Measurements from ENCODE around the gene C1RL. TPM values are rescaled to one million over a fixed set of nuclear protein-coding genes. Genes with fewer than 3 reads are reported as not detected.

Gene C1RL
- total and polyA plus RNA-seq, 2 of the 4 experiments (the other 2 are of a cell fraction): 9.1 to 12.3 TPM

DNA sequence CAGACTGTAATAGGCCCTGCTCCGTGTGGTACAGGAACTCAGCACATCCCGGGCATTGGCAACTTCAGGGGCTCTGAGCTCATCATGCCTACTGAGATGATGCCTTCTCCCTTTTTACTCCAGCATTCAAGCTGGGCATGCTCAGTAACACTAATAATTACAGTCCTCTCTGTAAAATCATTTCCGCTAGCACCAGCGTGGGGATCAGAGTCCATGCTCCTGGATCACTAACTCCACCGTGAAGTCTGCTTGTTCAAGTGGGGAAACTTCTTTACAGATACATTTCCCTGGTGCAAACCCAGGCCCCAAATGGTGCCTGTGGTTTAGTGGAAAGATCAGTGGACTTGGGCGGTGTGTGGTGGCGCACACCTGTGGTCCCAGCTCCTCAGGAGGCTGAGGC is 37.9 kb upstream of the C1RL start:
- ATAC-seq (ENCODE audit: low read depth): no peak

More for the DNA sequence above, 37.9 kb upstream of the C1RL start:
- CTCF ChIA-PET: interaction anchor here (0.7 kb wide), 1 partner anchor 200 kb away, joined by 5 read pairs; no protein-coding TSS in a partner anchor
- Histone ChIP-seq H3K23ac (ENCODE audit: low read depth, low read length) (no peak overlapping the region), H3K4ac (ENCODE audit: low read depth, low read length) (no peak overlapping the region), H3K36me3 (ENCODE audit: control insufficient read depth, insufficient read depth, low read length) (peaks cover 45% of the 10 kb centered on the region), H3K27me3 (ENCODE audit: control insufficient read depth, insufficient read depth, low read length) (no peaks in the 10 kb centered on the region), H2BK20ac (ENCODE audit: low read depth, low read length) (no peak overlapping the region), H4K5ac (ENCODE audit: low read depth, low read length) (no peak overlapping the region), H3K18ac (ENCODE audit: low read depth, low read length) (no peak overlapping the region), H2AFZ (replicated peaks; ENCODE audit: low read length, poor library complexity) (no peak overlapping the region), H3K9ac (ENCODE audit: low read depth, low read length) (no peak overlapping the region), H3K4me2 (ENCODE audit: low read depth, low read length) (no peak overlapping the region), H3K27ac (ENCODE audit: insufficient read depth, low read length) (no peak overlapping the region), H3K9me1 (ENCODE audit: insufficient read depth, low read length) (no peaks in the 10 kb centered on the region), H2BK120ac (ENCODE audit: low read depth, low read length) (no peak overlapping the region), H3K9me3 (ENCODE audit: control insufficient read depth, insufficient read depth, low read length) (no peaks in the 10 kb centered on the region), H3K4me1 (ENCODE audit: control insufficient read depth, insufficient read depth, low read length) (peaks cover 2% of the 10 kb centered on the region; the same call in 1 of the 2 replicates), H4K20me1 (ENCODE audit: insufficient read depth, low read length) (0 out of 2 replicates have a peak, but pooled peaks cover 3% of the 10 kb centered on the region), H3K14ac (replicated peaks; ENCODE audit: low read depth, low read length) (no peak overlapping the region), H4K91ac (ENCODE audit: insufficient read depth, low read depth, low read length) (no peak overlapping the region), H3K4me3 (ENCODE audit: insufficient read depth, low read depth, low read length) (no peak overlapping the region), H3K56ac (ENCODE audit: extremely low read depth, insufficient read depth, low read length) (no peak overlapping the region), H2AK9ac (replicated peaks; ENCODE audit: low read depth, low read length, poor library complexity) (no peak overlapping the region), H4K8ac (ENCODE audit: low read depth in 2 of 2, low read length in 2 of 2) (no peak overlapping the region), H3K79me1 (ENCODE audit: low read depth in 1 of 2, low read length in 2 of 2) (no peaks in the 10 kb centered on the region), H2BK15ac (ENCODE audit: low read depth, low read length) (no peak overlapping the region), H2AK5ac (ENCODE audit: low read depth, low read length) (no peak overlapping the region), H2BK5ac (ENCODE audit: low read depth, low read length, poor library complexity, severe bottlenecking) (no peak overlapping the region)
- 100% methylated on average over 2 of the region's 7 CpGs; no CpG with 5 or more reads in 1 of the 2 experiments for WGBS, 2 experiments (ENCODE audit: extremely low coverage in 2 of 2, insufficient read length in 1 of 2)
- TF ChIP-seq RFX5 (IDR thresholded peaks at IDR 0.05; ENCODE audit: low read depth, low read length) (no peak), USF2 (IDR thresholded peaks at IDR 0.05; ENCODE audit: low read depth, low read length) (no peak), MAZ (IDR thresholded peaks at IDR 0.05; ENCODE audit: borderline replicate concordance, low read depth, low read length) (no peak), CTCF (conservative IDR thresholded peaks at IDR 0.05; ENCODE audit: low read depth, low read length) (no peak), BHLHE40 (IDR thresholded peaks at IDR 0.05; ENCODE audit: low read depth, low read length) (no peak), RAD21 (IDR thresholded peaks at IDR 0.05; ENCODE audit: low read length) (no peak), CEBPB (IDR thresholded peaks at IDR 0.05; ENCODE audit: low read depth, low read length) (no peak), RCOR1 (IDR thresholded peaks at IDR 0.05; ENCODE audit: insufficient replicate concordance, low read length) (no peak), POLR2A (IDR thresholded peaks at IDR 0.05; ENCODE audit: low read depth, low read length) (no peak), CHD1 (IDR thresholded peaks at IDR 0.05; ENCODE audit: low read depth, low read length) (no peak)
- intact Hi-C loops (cut with micrococcal nuclease): no loop called here
- no TSS peak for BruUV-seq (replicated peaks)
- POLR2A ChIA-PET (ENCODE audit: unreplicated experiment): interaction anchor here (0.6 kb wide), 1 partner anchor 21 kb away, joined by 6 read pairs; no protein-coding TSS in a partner anchor
- DNase-seq: no peak
- in situ Hi-C loops (cut with MboI; ENCODE audit: low sequenced_read_pairs): no loop called here
- dilution Hi-C loops (cut with HindIII; ENCODE audit: low sequenced_read_pairs, unreplicated experiment): no loop called here

All from IMR-90 (cell line).